H9 (cell line): ENCODE results near the gene POMGNT1. TPM values are rescaled to one million over a fixed set of nuclear protein-coding genes. Genes with fewer than 3 reads are reported as not detected.

Source experiments
- DNase-seq: peaks from one replicate; pipeline ENCODE4 v3.0.0-alpha.2; 2017
- H2AFZ ChIP-seq: one replicate; pipeline ENCODE4 v1.6.1; 2013; ENCODE audit warnings: mild to moderate bottlenecking, low read length, control low read depth, moderate library complexity
- H2AK5ac ChIP-seq: 2 replicates; pipeline ENCODE4 v1.6.1; 2013; ENCODE audit warnings: low read length, control low read depth, mixed read lengths; ENCODE audit not compliant: insufficient read length
- H2BK120ac ChIP-seq: one replicate; pipeline ENCODE4 v1.6.1; 2013; ENCODE audit warnings: low read depth, mild to moderate bottlenecking, low read length, control low read depth, inconsistent platforms; ENCODE audit not compliant: poor library complexity, severe bottlenecking
- H2BK12ac ChIP-seq: 2 replicates; pipeline ENCODE4 v1.6.1; 2013; ENCODE audit warnings: low read length, control low read depth, mixed read lengths, low read depth; ENCODE audit not compliant: insufficient read length
- H2BK15ac ChIP-seq: 2 replicates; pipeline ENCODE4 v1.6.1; 2013; ENCODE audit warnings: low read depth, low read length, control low read depth
- H2BK20ac ChIP-seq: one replicate; pipeline ENCODE4 v1.6.1; 2013; ENCODE audit warnings: low read depth, mild to moderate bottlenecking, low read length, control low read depth, inconsistent platforms; ENCODE audit not compliant: poor library complexity, severe bottlenecking
- H2BK5ac ChIP-seq: 2 replicates; pipeline ENCODE4 v1.6.1; 2013; ENCODE audit warnings: low read length, control low read depth, mixed read lengths; ENCODE audit not compliant: insufficient read length
- H3K14ac ChIP-seq: 2 replicates; pipeline ENCODE4 v1.6.1; 2013; ENCODE audit warnings: low read length, control low read depth; ENCODE audit not compliant: insufficient read depth
- H3K18ac ChIP-seq: 2 replicates; pipeline ENCODE4 v1.6.1; 2013; ENCODE audit warnings: low read depth, mild to moderate bottlenecking, mixed read lengths, low read length, control low read depth; ENCODE audit not compliant: insufficient read length
- H3K23ac ChIP-seq: 2 replicates; pipeline ENCODE4 v1.6.1; 2013; ENCODE audit warnings: low read length, control low read depth, mixed read lengths, low read depth; ENCODE audit not compliant: insufficient read length
- H3K23me2 ChIP-seq: 2 replicates; pipeline ENCODE4 v1.6.1; 2013; ENCODE audit warnings: low read depth, mild to moderate bottlenecking, mixed read lengths, low read length, control low read depth; ENCODE audit not compliant: insufficient read length, poor library complexity, severe bottlenecking
- H3K27ac ChIP-seq: 2 replicates; pipeline ENCODE4 v1.5.1; 2013; ENCODE audit warnings: low read length, control low read depth, mixed read lengths, low read depth; ENCODE audit not compliant: insufficient read length
- H3K27me3 ChIP-seq: 2 replicates; pipeline ENCODE4 v1.6.1; 2013; ENCODE audit warnings: low read length, control low read depth, inconsistent platforms; ENCODE audit not compliant: insufficient read depth
- H3K4ac ChIP-seq: 2 replicates; pipeline ENCODE4 v1.6.1; 2013; ENCODE audit warnings: low read depth, mild to moderate bottlenecking, control low read depth, inconsistent platforms, low read length, moderate library complexity
- H3K4me1 ChIP-seq: 2 replicates; pipeline ENCODE4 v1.6.1; 2013; ENCODE audit warnings: low read length, control low read depth, inconsistent platforms; ENCODE audit not compliant: insufficient read depth
- H3K4me2 ChIP-seq: 2 replicates; pipeline ENCODE4 v1.6.1; 2013; ENCODE audit warnings: low read length, control low read depth, mixed read lengths; ENCODE audit not compliant: insufficient read length, insufficient read depth
- H3K56ac ChIP-seq: 2 replicates; pipeline ENCODE4 v1.6.1; 2013; ENCODE audit warnings: low read depth, mild to moderate bottlenecking, mixed read lengths, low read length, control low read depth; ENCODE audit not compliant: insufficient read length
- H3K79me1 ChIP-seq: 2 replicates; pipeline ENCODE4 v1.6.1; 2013; ENCODE audit warnings: low read depth, mild to moderate bottlenecking, moderate library complexity, low read length, control low read depth, inconsistent platforms; ENCODE audit not compliant: insufficient read depth, poor library complexity, severe bottlenecking
- H3K79me2 ChIP-seq: 2 replicates; pipeline ENCODE4 v1.6.1; 2013; ENCODE audit warnings: low read length, control low read depth, inconsistent platforms; ENCODE audit not compliant: insufficient read depth
- H3K9ac ChIP-seq: 2 replicates; pipeline ENCODE4 v1.6.1; 2013; ENCODE audit warnings: low read length, control low read depth, mixed read lengths; ENCODE audit not compliant: insufficient read length; ENCODE audit errors: extremely low read depth
- H3K9me3 ChIP-seq: one replicate; pipeline ENCODE4 v1.6.1; 2013; ENCODE audit warnings: low read depth, low read length, inconsistent platforms; ENCODE audit not compliant: control insufficient read depth
- H3T11ph ChIP-seq: one replicate; pipeline ENCODE4 v1.6.1; 2013; ENCODE audit warnings: mild to moderate bottlenecking, low read length, control low read depth, inconsistent platforms
- H4K20me1 ChIP-seq: one replicate; pipeline ENCODE4 v1.6.1; 2013; ENCODE audit not compliant: control insufficient read depth, insufficient read length, insufficient read depth
- H4K5ac ChIP-seq: 2 replicates; pipeline ENCODE4 v1.6.1; 2013; ENCODE audit warnings: low read depth, mild to moderate bottlenecking, mixed read lengths, low read length, control low read depth; ENCODE audit not compliant: insufficient read length
- H4K8ac ChIP-seq: replicated peaks from 2 replicates; pipeline ENCODE4 v1.6.1; 2013; ENCODE audit warnings: low read length, control low read depth, mixed read lengths, low read depth; ENCODE audit not compliant: insufficient read length
- H4K91ac ChIP-seq: 2 replicates; pipeline ENCODE4 v1.6.1; 2013; ENCODE audit warnings: low read depth, mild to moderate bottlenecking, moderate library complexity, mixed read lengths, low read length, control low read depth; ENCODE audit not compliant: insufficient read length
- H3K27ac Mint-ChIP-seq, 3 experiments: 2 replicates in 2 of 3; 3 replicates in 1 of 3; pipeline ENCODE4 v1.8.0; 2020 to 2021; ENCODE audit warnings: mixed read lengths in 3 of 3, mild to moderate bottlenecking in 1 of 3, moderate library complexity in 1 of 3
- H3K27me3 Mint-ChIP-seq: 2 replicates; pipeline ENCODE4 v1.8.0; 2021; ENCODE audit warnings: low read depth, mild to moderate bottlenecking, moderate library complexity, mixed read lengths
- H3K36me3 Mint-ChIP-seq, 3 experiments: 2 replicates in 2 of 3; 3 replicates in 1 of 3; pipeline ENCODE4 v1.8.0; 2020 to 2021; ENCODE audit warnings: low read depth in 3 of 3, mixed read lengths in 3 of 3; ENCODE audit not compliant: insufficient read depth in 1 of 3
- H3K4me1 Mint-ChIP-seq, 2 experiments: 2 replicates each; pipeline ENCODE4 v1.8.0; 2020; ENCODE audit warnings: mixed read lengths in 2 of 2
- H3K4me3 Mint-ChIP-seq, 2 experiments: 2 replicates in 1 of 2; 3 replicates in 1 of 2; pipeline ENCODE4 v1.8.0; 2020 to 2021; ENCODE audit warnings: mild to moderate bottlenecking in 2 of 2, mixed read lengths in 2 of 2, moderate library complexity in 1 of 2
- H3K9me3 Mint-ChIP-seq, 2 experiments: 2 replicates in 1 of 2; 3 replicates in 1 of 2; pipeline ENCODE4 v1.8.0; 2020; ENCODE audit warnings: mild to moderate bottlenecking in 2 of 2, mixed read lengths in 2 of 2, moderate library complexity in 1 of 2
- WGBS: extraction: QIAGEN DNeasy Blood & Tissue Kit; methylation state at CpG from one replicate; pipeline ENCODE4 v1.1.7; 2013; ENCODE audit warnings: missing lambda C conversion rate, low lambda C conversion rate, mixed read lengths; ENCODE audit not compliant: insufficient read length; ENCODE audit errors: extremely low coverage; 5-methylcytosine and 5-hydroxymethylcytosine counted together
- total RNA-seq: library from RNA; stranded (reverse); gene quantifications from 2 replicates; pipeline ENCODE4 v1.2.1, GENCODE V29; 2021
- TF ChIP-seq, protein P1 (sequence below): fragments of 200-600 bp; sonication (generic); conservative IDR thresholded peaks from 3 replicates; pipeline ENCODE4 v1.8.0; 2021; ENCODE audit warnings: antibody characterized with exemption, mild to moderate bottlenecking

POMGNT1 gene
- total RNA-seq, 1 experiment from 2014 or later, result 62.6 TPM

- H3K14ac ChIP-seq, result no peak overlapping the region
- H3K4me2 ChIP-seq, result peak overlapping the region; percentile 82
- peak overlapping the region; percentile 14 for H3K9ac ChIP-seq
- H2BK20ac ChIP-seq, result no peak overlapping the region
- TF ChIP-seq, protein P1, sequence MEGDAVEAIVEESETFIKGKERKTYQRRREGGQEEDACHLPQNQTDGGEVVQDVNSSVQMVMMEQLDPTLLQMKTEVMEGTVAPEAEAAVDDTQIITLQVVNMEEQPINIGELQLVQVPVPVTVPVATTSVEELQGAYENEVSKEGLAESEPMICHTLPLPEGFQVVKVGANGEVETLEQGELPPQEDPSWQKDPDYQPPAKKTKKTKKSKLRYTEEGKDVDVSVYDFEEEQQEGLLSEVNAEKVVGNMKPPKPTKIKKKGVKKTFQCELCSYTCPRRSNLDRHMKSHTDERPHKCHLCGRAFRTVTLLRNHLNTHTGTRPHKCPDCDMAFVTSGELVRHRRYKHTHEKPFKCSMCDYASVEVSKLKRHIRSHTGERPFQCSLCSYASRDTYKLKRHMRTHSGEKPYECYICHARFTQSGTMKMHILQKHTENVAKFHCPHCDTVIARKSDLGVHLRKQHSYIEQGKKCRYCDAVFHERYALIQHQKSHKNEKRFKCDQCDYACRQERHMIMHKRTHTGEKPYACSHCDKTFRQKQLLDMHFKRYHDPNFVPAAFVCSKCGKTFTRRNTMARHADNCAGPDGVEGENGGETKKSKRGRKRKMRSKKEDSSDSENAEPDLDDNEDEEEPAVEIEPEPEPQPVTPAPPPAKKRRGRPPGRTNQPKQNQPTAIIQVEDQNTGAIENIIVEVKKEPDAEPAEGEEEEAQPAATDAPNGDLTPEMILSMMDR, result no peak
- H4K5ac ChIP-seq, result no peak overlapping the region
- no peak overlapping the region for H3K23ac ChIP-seq
- no peak overlapping the region for H3K4ac ChIP-seq
- no peaks in the 10 kb centered on the region for H3K79me1 ChIP-seq
- no peaks in the 10 kb centered on the region for H3K9me3 ChIP-seq
- no peak overlapping the region for H3K18ac ChIP-seq
- H3K27ac ChIP-seq, result no peak overlapping the region
- no peak overlapping the region for H2BK5ac ChIP-seq
- H3K27me3 Mint-ChIP-seq, result peaks cover 2% of the 10 kb centered on the region
- no peaks in the 10 kb centered on the region for H3K79me2 ChIP-seq
- no peaks in the 10 kb centered on the region for H4K20me1 ChIP-seq
- no peak overlapping the region for H3T11ph ChIP-seq
- H3K4me1 Mint-ChIP-seq, result peaks cover 25 to 33% of the 10 kb centered on the region in 2 experiments
- no peak overlapping the region for H2AK5ac ChIP-seq
- H3K9me3 Mint-ChIP-seq, result no peaks in the 10 kb centered on the region
- no peaks in the 10 kb centered on the region for H3K27me3 ChIP-seq
- H4K91ac ChIP-seq, result no peak overlapping the region
- peaks cover 15% of the 10 kb centered on the region for H3K23me2 ChIP-seq
- H2AFZ ChIP-seq, result no peak overlapping the region
- no peak overlapping the region for H4K8ac ChIP-seq
- DNase-seq, result peak; percentile 38
- H2BK120ac ChIP-seq, result no peak overlapping the region
- peaks cover 0 to 2% (median 2%) of the 10 kb centered on the region in 3 experiments; a peak in 3 of 7 replicates for H3K36me3 Mint-ChIP-seq
- H3K27ac Mint-ChIP-seq, result no peak overlapping the region; a peak in 2 of 7 replicates
- no peak overlapping the region for H3K56ac ChIP-seq
- H2BK15ac ChIP-seq, result no peak overlapping the region
- H3K4me3 Mint-ChIP-seq, result peak overlapping the region; percentile 84 to 96
- no peak overlapping the region for H2BK12ac ChIP-seq
- no peaks in the 10 kb centered on the region for H3K4me1 ChIP-seq
- no CpG with 5 or more reads among the region's 14 CpGs for WGBS
Observed at GRCh38 chr1:46203738-46204405, 5.6 kb upstream of the POMGNT1 start.
